Panc1 (cell line): ENCODE data around the gene ZMYM5.

Experiments used
- POLR2AphosphoS5 ChIP-seq: IDR thresholded peaks from 2 replicates; pipeline ENCODE4 v1.6.1; 2012; ENCODE audit warnings: mild to moderate bottlenecking, low read depth, low read length, moderate library complexity
- REST ChIP-seq, 2 experiments: IDR thresholded peaks; 2 replicates each; pipeline ENCODE4 v1.6.1; 2011 to 2012; ENCODE audit warnings: low read depth in 2 of 2, control low read depth in 1 of 2, low read length in 1 of 2, mild to moderate bottlenecking in 1 of 2, moderate library complexity in 1 of 2; ENCODE audit not compliant: insufficient read depth in 1 of 2
- TF ChIP-seq, protein P1 (sequence below): fragments of 450-650 bp; IDR thresholded peaks from 2 replicates; pipeline ENCODE4 v1.5.1; 2017; ENCODE audit warnings: mild to moderate bottlenecking

DNA sequence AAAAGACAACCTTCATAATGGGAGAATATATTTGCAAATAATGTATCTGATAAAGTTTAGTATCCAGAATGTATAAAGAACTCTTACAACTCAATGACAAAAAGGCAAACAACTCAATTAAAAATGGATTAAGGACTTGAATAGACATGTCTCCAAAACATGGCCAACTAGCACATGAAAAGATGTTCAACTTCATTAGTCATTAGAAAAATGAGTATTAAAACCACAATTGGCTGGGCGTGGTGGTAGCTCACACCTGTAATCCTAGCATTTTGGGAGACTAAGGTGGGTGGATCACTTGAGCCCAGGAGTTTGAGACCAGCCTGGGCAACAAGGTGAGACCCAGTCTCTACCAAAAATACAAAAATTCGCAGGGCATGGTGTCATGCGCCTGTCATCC, 18.8 kb upstream of the ZMYM5 start:
- TF ChIP-seq, protein P1, sequence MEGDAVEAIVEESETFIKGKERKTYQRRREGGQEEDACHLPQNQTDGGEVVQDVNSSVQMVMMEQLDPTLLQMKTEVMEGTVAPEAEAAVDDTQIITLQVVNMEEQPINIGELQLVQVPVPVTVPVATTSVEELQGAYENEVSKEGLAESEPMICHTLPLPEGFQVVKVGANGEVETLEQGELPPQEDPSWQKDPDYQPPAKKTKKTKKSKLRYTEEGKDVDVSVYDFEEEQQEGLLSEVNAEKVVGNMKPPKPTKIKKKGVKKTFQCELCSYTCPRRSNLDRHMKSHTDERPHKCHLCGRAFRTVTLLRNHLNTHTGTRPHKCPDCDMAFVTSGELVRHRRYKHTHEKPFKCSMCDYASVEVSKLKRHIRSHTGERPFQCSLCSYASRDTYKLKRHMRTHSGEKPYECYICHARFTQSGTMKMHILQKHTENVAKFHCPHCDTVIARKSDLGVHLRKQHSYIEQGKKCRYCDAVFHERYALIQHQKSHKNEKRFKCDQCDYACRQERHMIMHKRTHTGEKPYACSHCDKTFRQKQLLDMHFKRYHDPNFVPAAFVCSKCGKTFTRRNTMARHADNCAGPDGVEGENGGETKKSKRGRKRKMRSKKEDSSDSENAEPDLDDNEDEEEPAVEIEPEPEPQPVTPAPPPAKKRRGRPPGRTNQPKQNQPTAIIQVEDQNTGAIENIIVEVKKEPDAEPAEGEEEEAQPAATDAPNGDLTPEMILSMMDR: no peak
- TF ChIP-seq POLR2AphosphoS5 (no peak), REST (IDR thresholded peaks at IDR 0.05; ENCODE audit: insufficient read depth in 1 of 2, low read depth in 2 of 2, low read length in 1 of 2) (no peak)
